ENCODE results near the gene UNCX.
"Not testable (repeated sequence)": the region's sequence is repeated elsewhere in the genome, so short reads cannot be mapped to it uniquely, and the experiment has no call there.

The UNCX gene

GRCh38 chr7:1253681-1254181, 21.1 kb downstream of the UNCX start:
- peak in 3 of 10 donors; percentile 57 to 77 (median 70) for DNase-seq
- intact Hi-C loops (cut with DNase I): no loop called here

GRCh38 chr7:1254281-1255079, 21.8 kb downstream of the UNCX start:
- intact Hi-C loops (cut with DNase I): no loop called here
- peak in 2 of 10 donors; percentile 53 to 56 for DNase-seq

GRCh38 chr7:1255080-1255816, 22.6 kb downstream of the UNCX start:
- DNase-seq: peak in 2 of 10 donors; percentile 43 to 77
- intact Hi-C loops (cut with DNase I): no loop called here

GRCh38 chr7:1255817-1256340, 23.2 kb downstream of the UNCX start:
- intact Hi-C loops (cut with DNase I): no loop called here
- peak in 3 of 10 donors; percentile 66 to 75 (median 72) for DNase-seq

- DNase-seq: peak in 3 of 10 donors; percentile 11 to 64 (median 59)
- intact Hi-C loops (cut with DNase I): no loop called here
Observed at GRCh38 chr7:1256621-1257020, 23.9 kb downstream of the UNCX start.

- DNase-seq: peak in 3 of 10 donors; percentile 52 to 59 (median 55)
- intact Hi-C loops (cut with DNase I): no loop called here
Observed at GRCh38 chr7:1257221-1257620, 24.5 kb downstream of the UNCX start.

GRCh38 chr7:1257863-1258262, 25.2 kb downstream of the UNCX start:
- DNase-seq: peak in 4 of 10 donors; percentile 9 to 36 (median 15)
- intact Hi-C loops (cut with DNase I): no loop called here

- intact Hi-C loops (cut with DNase I): no loop called here
- peak in 4 of 10 donors; percentile 4 to 79 (median 50) for DNase-seq
Observed at GRCh38 chr7:1259621-1260243, 27.1 kb downstream of the UNCX start.

- intact Hi-C loops (cut with DNase I): no loop called here
- peak in 4 of 10 donors; percentile 15 to 75 (median 63) for DNase-seq
Observed at GRCh38 chr7:1260244-1260635, 27.6 kb downstream of the UNCX start.

GRCh38 chr7:1261036-1261435, 28.4 kb downstream of the UNCX start:
- peak in 4 of 10 donors; percentile 9 to 61 (median 51) for DNase-seq
- intact Hi-C loops (cut with DNase I): not testable (repeated sequence)

- peak in 4 of 10 donors; percentile 19 to 62 (median 40) for DNase-seq
- intact Hi-C loops (cut with DNase I): no loop called here
Observed at GRCh38 chr7:1262441-1262840, 29.8 kb downstream of the UNCX start.

- intact Hi-C loops (cut with DNase I): no loop called here
Observed at GRCh38 chr7:1263391-1263951, 30.8 kb downstream of the UNCX start.

GRCh38 chr7:1264345-1265280, 31.9 kb downstream of the UNCX start:
- intact Hi-C loops (cut with DNase I): no loop called here
- DNase-seq: peak in 4 of 10 donors; percentile 9 to 62 (median 49)

More at GRCh38 chr7:1263391-1263951, 30.8 kb downstream of the UNCX start:
- peak in 4 of 10 donors; percentile 18 to 61 (median 44) for DNase-seq

GRCh38 chr7:1267016-1267900, 34.6 kb downstream of the UNCX start:
- intact Hi-C loops (cut with DNase I): no loop called here
- peak in 4 of 10 donors; percentile 22 to 83 (median 64) for DNase-seq

- peak in 4 of 10 donors; percentile 15 to 75 (median 58) for DNase-seq
- intact Hi-C loops (cut with DNase I): no loop called here
Observed at GRCh38 chr7:1268076-1268815, 35.6 kb downstream of the UNCX start.

- intact Hi-C loops (cut with DNase I): no loop called here
- peak in 1 of 10 donors; percentile 44 for DNase-seq
Observed at GRCh38 chr7:1268866-1269265, 36.2 kb downstream of the UNCX start.

GRCh38 chr7:1269336-1269890, 36.7 kb downstream of the UNCX start:
- peak in 4 of 10 donors; percentile 18 to 67 (median 58) for DNase-seq
- intact Hi-C loops (cut with DNase I): no loop called here
